IPS-18a (cell line): ENCODE data around the gene CTIF.

Source experiments
- H3K27ac ChIP-seq: one replicate; pipeline ENCODE4 v1.5.1; 2013; ENCODE audit warnings: low read length
- H3K27me3 ChIP-seq: one replicate; pipeline ENCODE4 v1.6.1; 2013; ENCODE audit warnings: mild to moderate bottlenecking, low read length; ENCODE audit not compliant: control insufficient read depth, insufficient read depth
- H3K36me3 ChIP-seq: one replicate; pipeline ENCODE4 v1.6.1; 2013; ENCODE audit warnings: low read depth, low read length; ENCODE audit not compliant: control insufficient read depth
- H3K4me1 ChIP-seq: one replicate; pipeline ENCODE4 v1.6.1; 2013; ENCODE audit warnings: low read depth, low read length; ENCODE audit not compliant: control insufficient read depth
- H3K4me3 ChIP-seq: one replicate; pipeline ENCODE4 v1.5.1; 2013; ENCODE audit warnings: low read length
- H3K9ac ChIP-seq: one replicate; pipeline ENCODE4 v1.6.1; 2013; ENCODE audit warnings: mild to moderate bottlenecking, low read length, moderate library complexity
- H3K9me3 ChIP-seq: one replicate; pipeline ENCODE4 v1.6.1; 2013; ENCODE audit warnings: low read depth, low read length; ENCODE audit not compliant: control insufficient read depth

Gene CTIF

GRCh38 chr18:48661421-48661820, 122.6 kb downstream of the CTIF start:
- Histone ChIP-seq H3K36me3 (no peaks in the 10 kb centered on the region), H3K9ac (no peak overlapping the region), H3K9me3 (no peaks in the 10 kb centered on the region), H3K4me1 (no peaks in the 10 kb centered on the region), H3K27ac (no peak overlapping the region), H3K4me3 (no peak overlapping the region), H3K27me3 (no peaks in the 10 kb centered on the region)

DNA sequence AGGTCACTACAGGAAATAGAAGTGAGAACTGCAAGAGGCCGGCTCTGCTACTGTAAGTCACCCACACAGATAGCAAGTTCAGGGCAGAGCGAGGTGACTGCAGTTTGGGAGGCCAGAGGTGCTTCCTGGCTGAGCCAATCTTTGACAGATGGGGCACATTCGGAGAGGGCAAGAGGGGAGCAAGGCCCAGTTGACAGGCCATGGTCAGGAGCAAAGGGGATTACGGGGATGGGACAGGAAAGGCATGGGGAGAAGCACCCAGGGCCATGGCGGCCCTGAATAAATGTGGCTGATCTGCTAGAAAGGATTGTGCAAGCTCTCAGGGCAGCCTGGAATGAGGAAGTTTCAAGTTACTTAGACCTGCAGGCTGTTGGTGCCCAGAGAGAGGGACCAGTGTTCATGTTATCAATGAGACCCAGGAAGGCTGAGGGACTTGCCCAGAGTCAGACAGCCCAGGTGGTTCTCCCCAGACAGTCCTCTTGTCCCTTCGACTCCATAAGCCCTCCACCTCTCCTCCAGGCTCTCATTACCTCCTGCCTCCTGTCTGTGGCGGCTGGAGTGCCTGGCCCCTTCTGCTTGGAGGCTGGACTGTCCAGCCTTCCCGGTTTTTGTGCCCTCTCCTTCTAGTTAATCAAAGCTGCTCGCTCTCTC, 123.3 kb downstream of the CTIF start:
- H3K36me3 ChIP-seq, result no peaks in the 10 kb centered on the region
- no peak overlapping the region for H3K9ac ChIP-seq
- no peak overlapping the region for H3K27ac ChIP-seq
- H3K27me3 ChIP-seq, result no peaks in the 10 kb centered on the region
- no peaks in the 10 kb centered on the region for H3K9me3 ChIP-seq
- H3K4me3 ChIP-seq, result no peak overlapping the region
- H3K4me1 ChIP-seq, result no peaks in the 10 kb centered on the region

- H3K4me1 ChIP-seq, result no peaks in the 10 kb centered on the region
- H3K27me3 ChIP-seq, result no peaks in the 10 kb centered on the region
- H3K4me3 ChIP-seq, result no peak overlapping the region
- no peaks in the 10 kb centered on the region for H3K9me3 ChIP-seq
- H3K27ac ChIP-seq, result no peak overlapping the region
- H3K9ac ChIP-seq, result no peak overlapping the region
- H3K36me3 ChIP-seq, result no peaks in the 10 kb centered on the region
Measured at GRCh38 chr18:48663096-48663930, 124.5 kb downstream of the CTIF start.

GRCh38 chr18:48663931-48664847, 125.4 kb downstream of the CTIF start:
- no peaks in the 10 kb centered on the region for H3K36me3 ChIP-seq
- H3K4me1 ChIP-seq, result no peaks in the 10 kb centered on the region
- H3K27ac ChIP-seq, result no peak overlapping the region
- no peaks in the 10 kb centered on the region for H3K27me3 ChIP-seq
- no peaks in the 10 kb centered on the region for H3K9me3 ChIP-seq
- no peak overlapping the region for H3K9ac ChIP-seq
- no peak overlapping the region for H3K4me3 ChIP-seq

- H3K27me3 ChIP-seq, result no peaks in the 10 kb centered on the region
- H3K27ac ChIP-seq, result no peak overlapping the region
- H3K36me3 ChIP-seq, result no peaks in the 10 kb centered on the region
- H3K9me3 ChIP-seq, result no peaks in the 10 kb centered on the region
- no peak overlapping the region for H3K9ac ChIP-seq
- H3K4me3 ChIP-seq, result no peak overlapping the region
- no peaks in the 10 kb centered on the region for H3K4me1 ChIP-seq
Measured at GRCh38 chr18:48665654-48666053, 126.8 kb downstream of the CTIF start.

- Histone ChIP-seq H3K9ac (no peak overlapping the region), H3K9me3 (no peaks in the 10 kb centered on the region), H3K36me3 (no peaks in the 10 kb centered on the region), H3K4me3 (no peak overlapping the region), H3K27ac (no peak overlapping the region), H3K27me3 (no peaks in the 10 kb centered on the region), H3K4me1 (no peaks in the 10 kb centered on the region)
Measured at GRCh38 chr18:48666613-48667012, 127.8 kb downstream of the CTIF start.

GRCh38 chr18:48667276-48668254, 128.7 kb downstream of the CTIF start:
- H3K27me3 ChIP-seq, result no peaks in the 10 kb centered on the region
- H3K9ac ChIP-seq, result no peak overlapping the region
- H3K36me3 ChIP-seq, result no peaks in the 10 kb centered on the region
- H3K27ac ChIP-seq, result no peak overlapping the region
- H3K4me1 ChIP-seq, result no peaks in the 10 kb centered on the region
- H3K4me3 ChIP-seq, result no peak overlapping the region
- H3K9me3 ChIP-seq, result no peaks in the 10 kb centered on the region

- Histone ChIP-seq H3K9ac (no peak overlapping the region), H3K27ac (no peak overlapping the region), H3K4me1 (no peaks in the 10 kb centered on the region), H3K27me3 (no peaks in the 10 kb centered on the region), H3K4me3 (no peak overlapping the region), H3K36me3 (no peaks in the 10 kb centered on the region), H3K9me3 (no peaks in the 10 kb centered on the region)
Measured at GRCh38 chr18:48668466-48669179, 129.8 kb downstream of the CTIF start.

- Histone ChIP-seq H3K9ac (no peak overlapping the region), H3K36me3 (no peaks in the 10 kb centered on the region), H3K4me1 (no peaks in the 10 kb centered on the region), H3K27ac (no peak overlapping the region), H3K27me3 (no peaks in the 10 kb centered on the region), H3K9me3 (no peaks in the 10 kb centered on the region), H3K4me3 (no peak overlapping the region)
Measured at GRCh38 chr18:48669180-48669675, 130.4 kb downstream of the CTIF start.

GRCh38 chr18:48669991-48670750, 131.3 kb downstream of the CTIF start:
- H3K4me3 ChIP-seq, result no peak overlapping the region
- H3K4me1 ChIP-seq, result no peaks in the 10 kb centered on the region
- H3K9ac ChIP-seq, result no peak overlapping the region
- no peaks in the 10 kb centered on the region for H3K27me3 ChIP-seq
- H3K27ac ChIP-seq, result no peak overlapping the region
- no peaks in the 10 kb centered on the region for H3K36me3 ChIP-seq
- no peaks in the 10 kb centered on the region for H3K9me3 ChIP-seq
